ENCODE results near the gene DIP2B. TPM values are rescaled to one million over a fixed set of nuclear protein-coding genes. Genes with fewer than 3 reads are reported as not detected.

DIP2B gene
- total RNA-seq, 1 experiment from 2014 or later, result 20.0 TPM

DNA sequence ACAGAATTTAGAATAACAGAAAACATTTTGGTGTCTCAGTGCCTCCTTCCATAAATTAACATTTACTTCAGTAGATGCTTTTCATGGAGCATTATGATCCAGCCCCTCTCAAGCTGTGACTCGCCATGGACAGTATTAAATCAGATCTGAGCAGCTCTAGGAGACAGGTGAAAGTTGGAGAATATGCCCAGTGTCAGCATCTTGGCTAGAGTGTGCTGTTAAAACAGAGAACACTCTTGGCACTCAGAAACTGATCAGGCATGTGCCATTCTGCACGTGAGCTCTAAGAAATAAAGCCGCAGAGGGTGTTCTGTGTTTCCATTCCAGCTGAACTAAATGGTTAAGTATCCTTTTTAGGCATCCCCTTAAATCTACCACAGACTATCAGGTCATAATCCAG lies 68.0 kb downstream of the DIP2B start:
- no CpG with 5 or more reads among the region's 3 CpGs for WGBS (ENCODE audit: extremely low coverage, insufficient read length, low lambda C conversion rate)
- Histone ChIP-seq H3K4me1 (ENCODE audit: insufficient read depth, low read length) (peaks cover 8% of the 10 kb centered on the region; the same call in 1 of the 2 replicates), H3K56ac (ENCODE audit: insufficient read length, low read depth, low read length) (no peak overlapping the region), H3K4ac (ENCODE audit: low read depth, low read length) (no peak overlapping the region), H3K9ac (ENCODE audit: extremely low read depth, insufficient read length, low read length) (no peak overlapping the region), H2BK5ac (ENCODE audit: insufficient read length, low read length) (no peak overlapping the region), H2AFZ (ENCODE audit: low read length) (no peak overlapping the region), H3K18ac (ENCODE audit: insufficient read length, low read depth, low read length) (no peak overlapping the region), H2BK20ac (ENCODE audit: low read depth, low read length, poor library complexity, severe bottlenecking) (no peak overlapping the region), H2BK12ac (ENCODE audit: insufficient read length, low read depth, low read length) (no peak overlapping the region), H4K20me1 (ENCODE audit: control insufficient read depth, insufficient read depth, insufficient read length) (no peaks in the 10 kb centered on the region), H4K5ac (ENCODE audit: insufficient read length, low read depth, low read length) (no peak overlapping the region), H3K27ac (ENCODE audit: insufficient read length, low read depth, low read length) (no peak overlapping the region), H4K8ac (replicated peaks; ENCODE audit: insufficient read length, low read depth, low read length) (no peak overlapping the region), H3K14ac (ENCODE audit: insufficient read depth, low read length) (no peak overlapping the region), H2BK120ac (ENCODE audit: low read depth, low read length, poor library complexity, severe bottlenecking) (no peak overlapping the region), H3K27me3 (ENCODE audit: insufficient read depth, low read length) (no peaks in the 10 kb centered on the region), H4K91ac (ENCODE audit: insufficient read length, low read depth, low read length) (no peak overlapping the region), H2AK5ac (ENCODE audit: insufficient read length, low read length) (no peak overlapping the region), H3K4me2 (ENCODE audit: insufficient read depth, insufficient read length, low read length) (no peak overlapping the region), H3T11ph (ENCODE audit: low read length) (no peak overlapping the region), H3K79me2 (ENCODE audit: insufficient read depth, low read length) (no peaks in the 10 kb centered on the region; the same call in 1 of the 2 replicates), H3K23ac (ENCODE audit: insufficient read length, low read depth, low read length) (no peak overlapping the region), H2BK15ac (ENCODE audit: low read depth, low read length) (no peak overlapping the region), H3K23me2 (ENCODE audit: insufficient read length, low read depth, low read length, poor library complexity, severe bottlenecking) (no peaks in the 10 kb centered on the region), H3K9me3 (ENCODE audit: control insufficient read depth, low read depth, low read length) (no peaks in the 10 kb centered on the region), H3K79me1 (ENCODE audit: insufficient read depth, low read depth, low read length, poor library complexity, severe bottlenecking) (no peaks in the 10 kb centered on the region)
- Mint-ChIP-seq H3K36me3 (ENCODE audit: insufficient read depth in 1 of 3, low read depth in 3 of 3) (peaks cover 0 to 2% (median 0%) of the 10 kb centered on the region in 3 experiments; a peak in 1 of 7 replicates), H3K4me3 (no peak overlapping the region), H3K4me1 (peaks cover 42 to 54% of the 10 kb centered on the region in 2 experiments), H3K9me3 (no peaks in the 10 kb centered on the region; a peak in 1 of 5 replicates), H3K27ac (peak overlapping the region in 1 of 3 experiments; percentile 19; a peak in 2 of 7 replicates), H3K27me3 (ENCODE audit: low read depth) (no peaks in the 10 kb centered on the region)
- no peak for DNase-seq
- TF ChIP-seq, protein P1, sequence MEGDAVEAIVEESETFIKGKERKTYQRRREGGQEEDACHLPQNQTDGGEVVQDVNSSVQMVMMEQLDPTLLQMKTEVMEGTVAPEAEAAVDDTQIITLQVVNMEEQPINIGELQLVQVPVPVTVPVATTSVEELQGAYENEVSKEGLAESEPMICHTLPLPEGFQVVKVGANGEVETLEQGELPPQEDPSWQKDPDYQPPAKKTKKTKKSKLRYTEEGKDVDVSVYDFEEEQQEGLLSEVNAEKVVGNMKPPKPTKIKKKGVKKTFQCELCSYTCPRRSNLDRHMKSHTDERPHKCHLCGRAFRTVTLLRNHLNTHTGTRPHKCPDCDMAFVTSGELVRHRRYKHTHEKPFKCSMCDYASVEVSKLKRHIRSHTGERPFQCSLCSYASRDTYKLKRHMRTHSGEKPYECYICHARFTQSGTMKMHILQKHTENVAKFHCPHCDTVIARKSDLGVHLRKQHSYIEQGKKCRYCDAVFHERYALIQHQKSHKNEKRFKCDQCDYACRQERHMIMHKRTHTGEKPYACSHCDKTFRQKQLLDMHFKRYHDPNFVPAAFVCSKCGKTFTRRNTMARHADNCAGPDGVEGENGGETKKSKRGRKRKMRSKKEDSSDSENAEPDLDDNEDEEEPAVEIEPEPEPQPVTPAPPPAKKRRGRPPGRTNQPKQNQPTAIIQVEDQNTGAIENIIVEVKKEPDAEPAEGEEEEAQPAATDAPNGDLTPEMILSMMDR (conservative IDR thresholded peaks at IDR 0.05), result no peak

All from H9 (cell line).